Breast epithelium (tissue), 4 donors: ENCODE data around the gene TMEM178A. TPM values are rescaled to one million over a fixed set of nuclear protein-coding genes. Genes with fewer than 3 reads are reported as not detected.

Experiments used
- DNase-seq, 2 donors: peaks; one replicate each; pipeline ENCODE4 v3.0.0-alpha.2; 2019; ENCODE audit warnings: low spot score in 2 of 2
- H3K27ac ChIP-seq, 2 donors: fragments of 200-600 bp; sonication (generic) in 1 of 2; one replicate each; pipeline ENCODE4 v1.5.1; 2016 to 2019; ENCODE audit warnings: mild to moderate bottlenecking in 1 of 2
- H3K27me3 ChIP-seq, 2 donors: fragments of 200-600 bp; sonication (generic) in 1 of 2; one replicate each; pipeline versions ENCODE4 v1.5.1 to v1.6.0; 2017 to 2019; ENCODE audit warnings: control low read depth in 1 of 2, mild to moderate bottlenecking in 1 of 2
- H3K36me3 ChIP-seq: fragments of 200-600 bp; one replicate; pipeline ENCODE4 v1.5.1; 2019
- H3K4me1 ChIP-seq, 2 donors: fragments of 200-600 bp; sonication (generic); one replicate each; pipeline ENCODE4 v1.5.1; 2016 to 2019; ENCODE audit warnings: control low read depth in 1 of 2
- H3K4me3 ChIP-seq, 3 donors: fragments of 200-600 bp; sonication (generic); 1 replicate in 2 of 3; 2 replicates in 1 of 3; pipeline ENCODE4 v1.5.1; 2016 to 2019; ENCODE audit warnings: mild to moderate bottlenecking in 3 of 3, moderate library complexity in 2 of 3
- H3K9me3 ChIP-seq, 2 donors: fragments of 200-600 bp; sonication (generic) in 1 of 2; one replicate each; pipeline ENCODE4 v1.5.1; 2016 to 2019; ENCODE audit warnings: control low read depth in 1 of 2
- CTCF ChIP-seq, 3 donors: fragments of 450-650 bp; IDR thresholded peaks; one replicate each; pipeline ENCODE4 v1.5.1; 2016 to 2017; ENCODE audit warnings: antibody characterized with exemption in 3 of 3, mild to moderate bottlenecking in 3 of 3, moderate library complexity in 3 of 3
- POLR2A ChIP-seq: fragments of 450-650 bp; IDR thresholded peaks from one replicate; pipeline ENCODE4 v1.6.1; 2016; ENCODE audit warnings: antibody characterized with exemption, mild to moderate bottlenecking, moderate library complexity
- POLR2AphosphoS5 ChIP-seq, 3 donors: sonication (generic); formaldehyde crosslinking; IDR thresholded peaks; one replicate each; pipeline ENCODE4 v1.6.1; 2017; ENCODE audit warnings: antibody characterized with exemption in 3 of 3
- intact Hi-C: fragments of 100-400 bp; cut with DNase I; formaldehyde crosslinking; loops from one replicate; pipeline ENCODE4 v1.15.1; 2023; ENCODE audit warnings: low total_unique reads
- total RNA-seq, 3 donors: library from RNA; depleted of rRNA; stranded (reverse); fragments of >200 nt; gene quantifications; one replicate each; pipeline ENCODE4 v1.1.0, GENCODE V29; 2016

The TMEM178A gene
- total RNA-seq, 3 donors from 2014 or later: 1.9 to 9.4 (median 3.6) TPM

DNA sequence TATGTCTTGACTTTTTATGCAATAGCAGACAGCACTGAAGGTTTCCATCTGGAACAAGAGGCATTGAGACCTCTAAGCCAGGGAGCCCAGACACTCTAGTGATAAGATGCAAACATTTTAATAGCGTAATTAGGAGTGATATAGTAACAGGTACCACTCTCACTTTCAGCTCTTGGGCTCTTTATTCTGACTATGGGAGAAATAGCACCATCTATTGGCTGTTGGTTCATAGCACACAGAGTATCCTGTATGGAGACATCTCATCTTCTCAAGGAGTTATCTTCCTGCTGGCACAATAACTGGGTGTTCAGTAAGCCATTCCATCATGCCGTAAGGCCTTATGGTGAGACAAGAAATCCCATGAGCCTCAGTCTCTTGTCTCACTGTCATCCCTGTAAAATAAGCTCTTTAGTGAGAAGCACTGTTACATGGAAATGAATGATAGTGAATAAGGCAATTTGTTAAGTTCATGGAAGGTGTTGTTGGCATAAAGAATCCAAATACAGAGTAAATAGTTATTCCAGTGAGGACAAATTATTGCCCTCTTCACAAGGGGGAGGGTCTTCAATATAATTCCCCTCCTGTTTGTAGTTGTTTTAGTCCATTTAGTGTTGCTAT, 65.1 kb downstream of the TMEM178A start:
- intact Hi-C loops: loop anchor here (10.0 kb wide), 1 partner anchor 206 kb away; no protein-coding TSS in a partner anchor
- Histone ChIP-seq H3K27ac (no peak overlapping the region), H3K4me3 (no peak overlapping the region), H3K4me1 (no peaks in the 10 kb centered on the region), H3K36me3 (no peaks in the 10 kb centered on the region), H3K27me3 (no peaks in the 10 kb centered on the region), H3K9me3 (no peaks in the 10 kb centered on the region)
- no peak for DNase-seq
- TF ChIP-seq POLR2A (no peak), CTCF (IDR thresholded peaks at IDR 0.05) (peak in 2 of 3 donors; percentile 30 to 31)

DNA sequence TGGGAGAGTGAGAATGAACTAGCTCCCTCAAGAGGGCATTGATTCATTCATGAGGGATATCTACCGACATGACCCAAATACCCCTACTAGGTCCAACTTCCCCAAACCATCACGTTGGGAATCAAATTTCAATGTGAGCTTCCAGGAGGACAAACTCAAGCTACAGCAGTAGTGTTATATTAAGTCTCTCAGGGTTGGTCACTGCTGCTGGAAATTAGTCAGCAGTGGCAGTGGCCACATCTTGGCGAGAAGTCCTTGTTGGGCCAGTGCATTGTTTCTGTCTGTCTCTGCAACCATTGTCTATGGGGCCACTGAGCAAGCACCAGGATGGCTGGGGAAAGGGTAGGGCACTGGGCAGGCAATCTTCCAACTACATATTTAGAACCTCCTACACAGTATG, 65.8 kb downstream of the TMEM178A start:
- Histone ChIP-seq H3K27ac (no peak overlapping the region), H3K36me3 (peaks cover 4% of the 10 kb centered on the region), H3K9me3 (no peaks in the 10 kb centered on the region), H3K27me3 (no peaks in the 10 kb centered on the region), H3K4me3 (no peak overlapping the region), H3K4me1 (no peaks in the 10 kb centered on the region)
- no peak for DNase-seq
- intact Hi-C loops: loop anchor here (10.0 kb wide), 1 partner anchor 207 kb away; no protein-coding TSS in a partner anchor
- no peak for TF ChIP-seq CTCF (IDR thresholded peaks at IDR 0.05)
- no peak for TF ChIP-seq POLR2AphosphoS5 (IDR thresholded peaks at IDR 0.05)
- no peak for TF ChIP-seq POLR2A

GRCh38 chr2:39732482-39732881, 66.8 kb downstream of the TMEM178A start:
- no peak overlapping the region for H3K27ac ChIP-seq
- no peak for DNase-seq
- H3K4me1 ChIP-seq: no peaks in the 10 kb centered on the region
- no peaks in the 10 kb centered on the region for H3K27me3 ChIP-seq
- no peaks in the 10 kb centered on the region for H3K9me3 ChIP-seq
- peaks cover 4% of the 10 kb centered on the region for H3K36me3 ChIP-seq
- TF ChIP-seq CTCF (IDR thresholded peaks at IDR 0.05) (no peak), POLR2A (no peak), POLR2AphosphoS5 (IDR thresholded peaks at IDR 0.05) (no peak)
- intact Hi-C loops: loop anchor here (10.0 kb wide), 1 partner anchor 208 kb away; no protein-coding TSS in a partner anchor
- no peak overlapping the region for H3K4me3 ChIP-seq

DNA sequence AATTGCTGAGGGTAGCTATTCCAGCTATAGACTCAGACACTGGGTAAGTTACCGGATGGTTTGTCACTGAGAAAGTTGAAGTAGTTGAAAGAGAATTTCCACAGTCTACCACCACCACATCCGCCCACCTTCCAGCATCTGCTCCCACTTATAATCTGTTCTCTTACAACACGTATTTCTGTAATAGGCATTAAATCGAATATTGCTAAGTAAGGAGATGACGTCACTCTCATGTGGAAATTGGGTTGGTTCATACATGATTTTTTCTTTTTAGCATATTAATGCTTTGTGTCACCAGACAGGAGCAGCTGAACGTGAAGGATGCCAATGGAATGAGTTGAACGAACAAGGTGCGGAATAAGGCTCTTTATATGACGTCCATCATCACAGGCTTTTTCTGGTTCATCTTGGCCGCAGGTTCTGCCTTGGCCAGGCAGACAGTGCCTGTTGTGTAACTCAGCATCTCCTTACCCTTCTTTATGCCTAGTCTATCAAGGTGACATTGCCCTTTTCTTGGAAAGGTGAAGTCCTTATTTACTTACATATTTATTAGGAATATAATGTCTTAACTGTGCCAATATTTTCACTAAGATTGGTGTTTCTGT, 67.5 kb downstream of the TMEM178A start:
- no peak overlapping the region for H3K27ac ChIP-seq
- intact Hi-C loops: loop anchor here (10.0 kb wide), 1 partner anchor 208 kb away; no protein-coding TSS in a partner anchor

More for the DNA sequence above, 67.5 kb downstream of the TMEM178A start:
- no peaks in the 10 kb centered on the region for H3K9me3 ChIP-seq
- no peak for DNase-seq
- peaks cover 4% of the 10 kb centered on the region for H3K36me3 ChIP-seq
- no peak for TF ChIP-seq CTCF (IDR thresholded peaks at IDR 0.05)
- TF ChIP-seq POLR2AphosphoS5 (IDR thresholded peaks at IDR 0.05): no peak
- no peak for TF ChIP-seq POLR2A
- no peaks in the 10 kb centered on the region for H3K4me1 ChIP-seq
- no peak overlapping the region for H3K4me3 ChIP-seq
- no peaks in the 10 kb centered on the region for H3K27me3 ChIP-seq
